HCT116 (cell line): ENCODE measurements around the gene PAX2. TPM values are rescaled to one million over a fixed set of nuclear protein-coding genes. Genes with fewer than 3 reads are reported as not detected.

Experiments
- ATAC-seq: fragments of 200-7000 bp; cut with Tn5 transposase; 2 replicates; pipeline ENCODE4 v1.9.1; 2020; ENCODE audit warnings: mild to moderate bottlenecking, moderate library complexity
- BruUV-seq: library from RNA; stranded (reverse); fragments of 400-500 nt; replicated peaks from 2 replicates; lab custom pipeline; 2021; lab: Mats Ljungman, UMichigan
- CTCF ChIA-PET: fragments of 300-600 bp; sonication (Branson Sonifier 250); formaldehyde crosslinking; loops from one replicate; lab custom pipeline; 2021; ENCODE audit warnings: antibody characterized with exemption; lab: Charles Lee
- POLR2A ChIA-PET: fragments of 300-600, 350-600 bp; sonication (Branson Sonifier 250); formaldehyde crosslinking; loops from one replicate; lab custom pipeline; 2021; ENCODE audit warnings: antibody characterized with exemption; lab: Charles Lee
- RAD21 ChIA-PET, 2 experiments: fragments of 300-600 bp; sonication (Branson Sonifier 250); formaldehyde crosslinking; loops; one replicate each; lab custom pipeline; 2023; ENCODE audit warnings: low total read pairs in 2 of 2; ENCODE audit not compliant: uncharacterized antibody in 2 of 2, unreplicated experiment in 2 of 2, low non-redundant PET in 1 of 2; lab: Charles Lee
- DNase-seq: peaks from one replicate; pipeline ENCODE4 v3.0.0-alpha.2; 2010; ENCODE audit warnings: low read depth, low spot score
- H2AFZ ChIP-seq: fragments of 200-600 bp; shearing (Covaris generic), sonication (generic); 2 replicates; pipeline ENCODE4 v1.6.1; 2017; ENCODE audit warnings: low read depth, mixed run types, mixed read lengths, antibody characterized with exemption, low read length; ENCODE audit not compliant: poor library complexity, severe bottlenecking
- H3K27ac ChIP-seq: 2 replicates; pipeline ENCODE4 v1.5.1; 2012; ENCODE audit warnings: low read depth, low read length
- H3K27me3 ChIP-seq: fragments of 200-600 bp; sonication (generic); 2 replicates; pipeline ENCODE4 v1.6.1; 2016; ENCODE audit warnings: mixed run types, low read length, mixed read lengths; ENCODE audit not compliant: insufficient read depth
- H3K36me3 ChIP-seq, 2 experiments: fragments of 200-500 bp in 1 of 2; fragments of 200-600 bp in 1 of 2; sonication (Bioruptor generic) in 1 of 2; sonication (generic) in 1 of 2; 2 replicates each; pipeline versions ENCODE4 v1.5.1 to v1.6.1; 2014 to 2016; ENCODE audit warnings: low read length in 2 of 2, inconsistent platforms in 1 of 2, mixed read lengths in 1 of 2, mixed run types in 1 of 2; ENCODE audit not compliant: insufficient read depth in 2 of 2, control insufficient read depth in 1 of 2
- H3K4me1 ChIP-seq, 2 experiments: fragments of 200-600 bp in 1 of 2; sonication (generic) in 1 of 2; 2 replicates each; pipeline versions ENCODE4 v1.5.1 to v1.6.1; 2012 to 2017; ENCODE audit warnings: low read length in 2 of 2, inconsistent platforms in 1 of 2, mild to moderate bottlenecking in 1 of 2, mixed read lengths in 1 of 2, mixed run types in 1 of 2, moderate library complexity in 1 of 2; ENCODE audit not compliant: insufficient read depth in 2 of 2, control insufficient read depth in 1 of 2
- H3K4me2 ChIP-seq: fragments of 200-600 bp; sonication (generic); 2 replicates; pipeline ENCODE4 v1.6.1; 2017; ENCODE audit warnings: mixed run types, low read length, mixed read lengths
- H3K4me3 ChIP-seq, 2 experiments: fragments of 200-600 bp in 1 of 2; sonication (generic) in 1 of 2; replicated peaks in 1 of 2; 2 replicates each; pipeline ENCODE4 v1.5.1; 2011 to 2016; ENCODE audit warnings: low read length in 2 of 2, control low read depth in 1 of 2, low read depth in 1 of 2, mild to moderate bottlenecking in 1 of 2, mixed read lengths in 1 of 2, mixed run types in 1 of 2
- H3K79me2 ChIP-seq: fragments of 200-600 bp; sonication (generic); 2 replicates; pipeline ENCODE4 v1.6.1; 2017; ENCODE audit warnings: mild to moderate bottlenecking, mixed run types, low read length, moderate library complexity, mixed read lengths; ENCODE audit not compliant: insufficient read depth
- H3K9ac ChIP-seq: fragments of 200-600 bp; sonication (generic); 2 replicates; pipeline ENCODE4 v1.6.1; 2016; ENCODE audit warnings: low read length, mixed read lengths
- H3K9me2 ChIP-seq: fragments of 200-600 bp; sonication (generic), shearing (Covaris generic); 2 replicates; pipeline ENCODE4 v1.6.1; 2017; ENCODE audit warnings: mixed run types, mild to moderate bottlenecking, moderate library complexity; ENCODE audit not compliant: insufficient read depth
- H3K9me3 ChIP-seq, 2 experiments: fragments of 200-500 bp in 1 of 2; fragments of 200-600 bp in 1 of 2; sonication (Bioruptor generic) in 1 of 2; sonication (generic) in 1 of 2; 2 replicates each; pipeline ENCODE4 v1.6.1; 2014 to 2017; ENCODE audit warnings: low read length in 2 of 2, mixed read lengths in 2 of 2, inconsistent platforms in 1 of 2, low read depth in 1 of 2, mild to moderate bottlenecking in 1 of 2, mixed run types in 1 of 2, moderate library complexity in 1 of 2; ENCODE audit not compliant: control insufficient read depth in 1 of 2, insufficient read depth in 1 of 2
- H4K20me1 ChIP-seq: fragments of 200-600 bp; sonication (generic), shearing (Covaris generic); 2 replicates; pipeline ENCODE4 v1.6.1; 2017; ENCODE audit warnings: mixed run types, mild to moderate bottlenecking, moderate library complexity; ENCODE audit not compliant: insufficient read depth
- CBX3 ChIP-seq: IDR thresholded peaks from 2 replicates; pipeline ENCODE4 v1.6.1; 2012; ENCODE audit warnings: low read depth
- CEBPB ChIP-seq: IDR thresholded peaks from 2 replicates; pipeline ENCODE4 v1.6.1; 2012; ENCODE audit warnings: low read depth
- ELF1 ChIP-seq: IDR thresholded peaks from 2 replicates; pipeline ENCODE4 v1.6.1; 2012; ENCODE audit warnings: low read depth, borderline replicate concordance
- EZH2 ChIP-seq: fragments of 200-600 bp; sonication (generic); IDR thresholded peaks from 2 replicates; pipeline ENCODE4 v1.6.1; 2017; ENCODE audit warnings: antibody characterized with exemption, mixed run types
- EZH2phosphoT487 ChIP-seq: fragments of 200-600 bp; IDR thresholded peaks from 2 replicates; pipeline ENCODE4 v1.6.1; 2018; ENCODE audit warnings: antibody characterized with exemption, borderline replicate concordance
- JUND ChIP-seq: IDR thresholded peaks from 2 replicates; pipeline ENCODE4 v1.6.1; 2012
- POLR2A ChIP-seq: IDR thresholded peaks from 2 replicates; pipeline ENCODE4 v1.7.0; 2011; ENCODE audit warnings: borderline replicate concordance; ENCODE audit not compliant: insufficient read depth, insufficient read length; ENCODE audit errors: extremely low read depth
- POLR2AphosphoS5 ChIP-seq: IDR thresholded peaks from 2 replicates; pipeline ENCODE4 v1.6.1; 2011; ENCODE audit warnings: mild to moderate bottlenecking, low read depth, low read length, moderate library complexity
- SIN3A ChIP-seq: IDR thresholded peaks from 2 replicates; pipeline ENCODE4 v1.6.1; 2012; ENCODE audit warnings: low read depth
- SRF ChIP-seq: IDR thresholded peaks from 2 replicates; pipeline ENCODE4 v1.6.1; 2012; ENCODE audit warnings: low read depth
- TCF7L2 ChIP-seq: IDR thresholded peaks from 2 replicates; pipeline ENCODE4 v1.7.0; 2011; ENCODE audit warnings: borderline replicate concordance, inconsistent platforms; ENCODE audit not compliant: insufficient read depth, insufficient read length; ENCODE audit errors: extremely low read depth
- YY1 ChIP-seq: IDR thresholded peaks from 2 replicates; pipeline ENCODE4 v1.6.1; 2011; ENCODE audit warnings: low read length, low read depth, moderate library complexity, mild to moderate bottlenecking; ENCODE audit not compliant: insufficient replicate concordance; ENCODE audit errors: extremely low read depth
- intact Hi-C: fragments of 100-400 bp; cut with micrococcal nuclease; formaldehyde crosslinking; loops from 2 replicates; pipeline ENCODE4 v1.10.0; 2022
- total RNA-seq: library from RNA; stranded (reverse); gene quantifications from one replicate; pipeline ENCODE4 v1.2.1, GENCODE V29; 2021; ENCODE audit not compliant: unreplicated experiment
- TF ChIP-seq, protein P1 (sequence below): IDR thresholded peaks from 2 replicates; pipeline ENCODE4 v1.6.1; 2012
- TF ChIP-seq, protein P2 (sequence below), 3 experiments: fragments of 200-600 bp in 1 of 3; sonication (generic) in 1 of 3; IDR thresholded peaks in 2 of 3; conservative IDR thresholded peaks in 1 of 3; 2 replicates each; pipeline ENCODE4 v1.5.1; 2012 to 2017; ENCODE audit warnings: low read depth in 2 of 3, low read length in 2 of 3, antibody characterized with exemption in 1 of 3, borderline replicate concordance in 1 of 3, control low read depth in 1 of 3, mild to moderate bottlenecking in 1 of 3, mixed read lengths in 1 of 3, mixed run types in 1 of 3, moderate library complexity in 1 of 3; ENCODE audit not compliant: insufficient read depth in 1 of 3
- TF ChIP-seq, protein P3 (sequence below): IDR thresholded peaks from 2 replicates; pipeline ENCODE4 v1.6.1; 2012; ENCODE audit warnings: low read depth
- TF ChIP-seq, protein P4 (sequence below): IDR thresholded peaks from 2 replicates; pipeline ENCODE4 v1.6.1; 2012

Gene PAX2
- total RNA-seq, 1 experiment from 2014 or later, result 5.0 TPM

DNA sequence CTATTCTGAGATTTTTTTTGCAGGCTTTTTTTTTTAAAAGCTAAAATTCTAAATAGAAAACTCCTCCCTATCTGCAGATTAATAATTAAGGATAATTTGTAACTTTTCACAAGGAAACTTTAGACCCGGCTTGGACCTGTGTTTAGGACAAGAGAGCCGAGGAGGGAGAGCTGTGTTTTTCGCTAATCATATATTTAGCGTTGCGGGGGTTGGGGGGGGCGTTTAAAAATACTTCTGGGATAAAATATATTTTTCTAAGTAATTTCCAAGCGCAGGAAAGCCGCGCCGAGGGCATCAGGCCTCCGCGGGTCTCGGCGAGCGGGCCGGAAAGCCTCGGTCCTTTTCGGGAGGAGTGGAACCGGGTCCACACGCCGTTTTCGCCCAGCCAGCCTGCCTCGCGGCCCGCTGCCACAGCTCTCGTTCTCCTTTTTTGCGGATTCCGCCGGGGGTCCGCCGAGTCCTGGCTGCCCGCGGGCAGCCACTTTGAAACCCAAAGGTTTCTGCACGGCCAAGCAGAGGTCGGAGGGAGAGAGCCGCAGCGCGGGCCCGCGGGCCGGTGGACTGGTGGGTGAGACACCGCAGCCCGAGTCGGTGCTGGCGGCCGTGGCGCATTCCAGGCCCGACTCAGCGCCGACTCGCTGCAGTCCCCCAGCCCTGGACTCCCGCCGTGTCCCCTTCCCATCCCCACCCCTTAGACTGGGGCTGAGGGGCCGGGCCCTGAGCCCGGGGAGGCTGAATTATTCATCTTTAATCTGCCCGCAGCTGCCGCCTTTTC lies 2.3 kb downstream of the PAX2 start:
- POLR2A ChIA-PET, result interaction anchor here (0.6 kb wide), 1 partner anchor 136 kb away, joined by 3 read pairs; no protein-coding TSS in a partner anchor

More for the DNA sequence above, 2.3 kb downstream of the PAX2 start:
- ChIA-PET CTCF (interaction anchor here (1.0 kb wide), 1 partner anchor 131 kb away, joined by 5 read pairs; no protein-coding TSS in a partner anchor), RAD21 (no interaction called here)
- H2AFZ ChIP-seq, result no peak overlapping the region
- no peaks in the 10 kb centered on the region for H3K79me2 ChIP-seq
- DNase-seq (no peak), ATAC-seq (no peak)
- H3K36me3 ChIP-seq, result no peaks in the 10 kb centered on the region
- no peak overlapping the region for H3K27ac ChIP-seq
- peaks cover 8 to 31% of the 10 kb centered on the region in 2 experiments; a peak in 3 of 4 replicates for H3K4me1 ChIP-seq
- intact Hi-C loops, result loop anchor here (10.0 kb wide), 1 partner anchor 267 kb away; no protein-coding TSS in a partner anchor
- no peak overlapping the region for H3K9ac ChIP-seq
- H3K9me3 ChIP-seq, result no peaks in the 10 kb centered on the region
- BruUV-seq, result no TSS peak
- no peak overlapping the region for H3K4me3 ChIP-seq
- H3K4me2 ChIP-seq, result no peak overlapping the region
- H3K9me2 ChIP-seq, result no peaks in the 10 kb centered on the region
- no peaks in the 10 kb centered on the region for H3K27me3 ChIP-seq
- H4K20me1 ChIP-seq, result no peaks in the 10 kb centered on the region
- no peak for TF ChIP-seq SIN3A
- TF ChIP-seq YY1, result no peak
- TF ChIP-seq POLR2A, result no peak
- TF ChIP-seq CEBPB, result no peak
- TF ChIP-seq TCF7L2, result no peak
- no peak for TF ChIP-seq SRF
- TF ChIP-seq, protein P1, sequence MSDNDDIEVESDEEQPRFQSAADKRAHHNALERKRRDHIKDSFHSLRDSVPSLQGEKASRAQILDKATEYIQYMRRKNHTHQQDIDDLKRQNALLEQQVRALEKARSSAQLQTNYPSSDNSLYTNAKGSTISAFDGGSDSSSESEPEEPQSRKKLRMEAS, result no peak
- no peak for TF ChIP-seq EZH2
- TF ChIP-seq EZH2phosphoT487, result no peak
- TF ChIP-seq ELF1, result no peak
- TF ChIP-seq, protein P2, sequence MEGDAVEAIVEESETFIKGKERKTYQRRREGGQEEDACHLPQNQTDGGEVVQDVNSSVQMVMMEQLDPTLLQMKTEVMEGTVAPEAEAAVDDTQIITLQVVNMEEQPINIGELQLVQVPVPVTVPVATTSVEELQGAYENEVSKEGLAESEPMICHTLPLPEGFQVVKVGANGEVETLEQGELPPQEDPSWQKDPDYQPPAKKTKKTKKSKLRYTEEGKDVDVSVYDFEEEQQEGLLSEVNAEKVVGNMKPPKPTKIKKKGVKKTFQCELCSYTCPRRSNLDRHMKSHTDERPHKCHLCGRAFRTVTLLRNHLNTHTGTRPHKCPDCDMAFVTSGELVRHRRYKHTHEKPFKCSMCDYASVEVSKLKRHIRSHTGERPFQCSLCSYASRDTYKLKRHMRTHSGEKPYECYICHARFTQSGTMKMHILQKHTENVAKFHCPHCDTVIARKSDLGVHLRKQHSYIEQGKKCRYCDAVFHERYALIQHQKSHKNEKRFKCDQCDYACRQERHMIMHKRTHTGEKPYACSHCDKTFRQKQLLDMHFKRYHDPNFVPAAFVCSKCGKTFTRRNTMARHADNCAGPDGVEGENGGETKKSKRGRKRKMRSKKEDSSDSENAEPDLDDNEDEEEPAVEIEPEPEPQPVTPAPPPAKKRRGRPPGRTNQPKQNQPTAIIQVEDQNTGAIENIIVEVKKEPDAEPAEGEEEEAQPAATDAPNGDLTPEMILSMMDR (IDR thresholded peaks at IDR 0.05 in 2 of 3, conservative IDR thresholded peaks at IDR 0.05 in 1 of 3; ENCODE audit: borderline replicate concordance in 1 of 3, insufficient read depth in 1 of 3, low read depth in 2 of 3, low read length in 2 of 3), result no peak
- TF ChIP-seq POLR2AphosphoS5, result no peak
- TF ChIP-seq CBX3, result no peak
- TF ChIP-seq, protein P3, sequence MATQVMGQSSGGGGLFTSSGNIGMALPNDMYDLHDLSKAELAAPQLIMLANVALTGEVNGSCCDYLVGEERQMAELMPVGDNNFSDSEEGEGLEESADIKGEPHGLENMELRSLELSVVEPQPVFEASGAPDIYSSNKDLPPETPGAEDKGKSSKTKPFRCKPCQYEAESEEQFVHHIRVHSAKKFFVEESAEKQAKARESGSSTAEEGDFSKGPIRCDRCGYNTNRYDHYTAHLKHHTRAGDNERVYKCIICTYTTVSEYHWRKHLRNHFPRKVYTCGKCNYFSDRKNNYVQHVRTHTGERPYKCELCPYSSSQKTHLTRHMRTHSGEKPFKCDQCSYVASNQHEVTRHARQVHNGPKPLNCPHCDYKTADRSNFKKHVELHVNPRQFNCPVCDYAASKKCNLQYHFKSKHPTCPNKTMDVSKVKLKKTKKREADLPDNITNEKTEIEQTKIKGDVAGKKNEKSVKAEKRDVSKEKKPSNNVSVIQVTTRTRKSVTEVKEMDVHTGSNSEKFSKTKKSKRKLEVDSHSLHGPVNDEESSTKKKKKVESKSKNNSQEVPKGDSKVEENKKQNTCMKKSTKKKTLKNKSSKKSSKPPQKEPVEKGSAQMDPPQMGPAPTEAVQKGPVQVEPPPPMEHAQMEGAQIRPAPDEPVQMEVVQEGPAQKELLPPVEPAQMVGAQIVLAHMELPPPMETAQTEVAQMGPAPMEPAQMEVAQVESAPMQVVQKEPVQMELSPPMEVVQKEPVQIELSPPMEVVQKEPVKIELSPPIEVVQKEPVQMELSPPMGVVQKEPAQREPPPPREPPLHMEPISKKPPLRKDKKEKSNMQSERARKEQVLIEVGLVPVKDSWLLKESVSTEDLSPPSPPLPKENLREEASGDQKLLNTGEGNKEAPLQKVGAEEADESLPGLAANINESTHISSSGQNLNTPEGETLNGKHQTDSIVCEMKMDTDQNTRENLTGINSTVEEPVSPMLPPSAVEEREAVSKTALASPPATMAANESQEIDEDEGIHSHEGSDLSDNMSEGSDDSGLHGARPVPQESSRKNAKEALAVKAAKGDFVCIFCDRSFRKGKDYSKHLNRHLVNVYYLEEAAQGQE, result no peak
- no peak for TF ChIP-seq JUND
- TF ChIP-seq, protein P4, sequence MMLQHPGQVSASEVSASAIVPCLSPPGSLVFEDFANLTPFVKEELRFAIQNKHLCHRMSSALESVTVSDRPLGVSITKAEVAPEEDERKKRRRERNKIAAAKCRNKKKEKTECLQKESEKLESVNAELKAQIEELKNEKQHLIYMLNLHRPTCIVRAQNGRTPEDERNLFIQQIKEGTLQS, result no peak
